NT2/D1 (cell line): ENCODE measurements around the gene BGLAP.

Source experiments
- SUZ12 ChIP-seq: IDR thresholded peaks from 2 replicates; pipeline ENCODE4 v1.6.1; 2011; ENCODE audit not compliant: insufficient read length, insufficient read depth; ENCODE audit errors: extremely low read depth
- YY1 ChIP-seq: IDR thresholded peaks from 2 replicates; pipeline ENCODE4 v1.6.1; 2011; ENCODE audit not compliant: insufficient read length, insufficient read depth
- ZNF274 ChIP-seq: IDR thresholded peaks from 2 replicates; pipeline ENCODE4 v1.6.1; 2011; ENCODE audit warnings: mild to moderate bottlenecking, low read depth, low read length

- TF ChIP-seq SUZ12 (no peak), YY1 (no peak), ZNF274 (no peak)
Observed at GRCh38 chr1:156257711-156258110, 15.7 kb downstream of the BGLAP start.
